LNCAP (cell line): ENCODE results near the gene FBXO11.

Experiments
- CTCF ChIP-seq: fragments of 450-650 bp; IDR thresholded peaks from 2 replicates; pipeline ENCODE4 v1.5.1; 2017; ENCODE audit warnings: mild to moderate bottlenecking

The FBXO11 gene

GRCh38 chr2:47818777-47819176, 87.5 kb downstream of the FBXO11 start:
- no peak for TF ChIP-seq CTCF

DNA sequence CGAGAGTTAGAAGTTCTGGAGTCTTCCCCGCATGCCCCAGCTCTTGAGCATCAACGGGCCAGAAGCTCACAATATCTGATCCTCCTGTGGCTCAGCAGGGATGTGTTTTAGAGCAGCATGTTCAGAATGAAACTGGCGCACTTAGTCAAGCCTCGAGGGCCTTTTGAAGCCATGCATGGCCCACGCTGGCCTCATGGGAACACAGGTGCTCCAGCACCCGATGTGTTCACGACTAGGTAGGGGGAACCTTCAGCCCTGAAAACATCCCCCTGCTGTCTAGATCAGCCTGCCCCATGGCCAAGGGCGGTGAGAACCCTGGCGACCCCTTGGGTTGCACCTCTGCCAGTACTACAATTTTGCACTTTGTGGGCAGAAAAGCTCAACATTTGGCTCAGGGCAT, 90.5 kb downstream of the FBXO11 start:
- no peak for TF ChIP-seq CTCF

DNA sequence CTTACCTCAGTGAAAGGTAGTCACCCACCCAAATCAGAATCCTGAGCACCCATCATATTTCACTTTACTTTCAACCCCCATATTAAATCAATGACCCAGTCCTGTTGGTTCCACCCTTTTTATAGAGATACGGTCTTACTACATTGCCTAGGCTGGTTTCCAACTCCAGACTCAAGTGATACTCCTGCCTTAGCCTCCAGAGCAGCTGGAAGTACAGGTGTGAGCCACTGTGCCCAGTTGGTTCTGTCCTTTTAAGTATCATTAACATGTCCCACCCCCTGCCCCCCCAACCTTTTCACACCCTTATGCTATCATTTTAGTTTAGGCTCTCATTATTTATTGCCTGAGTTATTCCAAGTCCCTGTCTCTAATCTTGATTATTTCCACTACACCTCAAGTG, 94.6 kb downstream of the FBXO11 start:
- TF ChIP-seq CTCF: no peak

- no peak for TF ChIP-seq CTCF
Measured at GRCh38 chr2:47810850-47811249, 95.4 kb downstream of the FBXO11 start.

- no peak for TF ChIP-seq CTCF
Measured at GRCh38 chr2:47809903-47810302, 96.4 kb downstream of the FBXO11 start.

DNA sequence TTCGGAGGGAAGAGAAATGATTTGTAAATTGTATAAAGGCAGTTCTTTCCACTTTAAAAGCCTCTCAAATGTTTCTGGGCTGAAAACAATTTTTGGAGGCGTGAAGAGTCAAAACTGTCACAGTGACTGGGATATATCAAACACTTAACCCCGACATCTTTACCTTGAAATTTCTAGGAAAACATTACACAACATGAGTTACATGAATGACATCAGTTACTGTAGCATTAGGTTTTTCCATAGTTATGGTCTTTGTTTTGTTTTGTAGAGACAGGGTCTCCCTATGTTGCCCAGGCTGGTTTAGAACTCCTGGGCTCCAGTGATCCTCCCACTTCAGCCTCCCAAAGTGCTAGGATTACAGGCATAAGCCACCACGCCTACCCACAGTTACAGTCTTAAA, 97.7 kb downstream of the FBXO11 start:
- TF ChIP-seq CTCF: no peak

GRCh38 chr2:47805850-47806249, 100.4 kb downstream of the FBXO11 start:
- TF ChIP-seq CTCF: no peak

DNA sequence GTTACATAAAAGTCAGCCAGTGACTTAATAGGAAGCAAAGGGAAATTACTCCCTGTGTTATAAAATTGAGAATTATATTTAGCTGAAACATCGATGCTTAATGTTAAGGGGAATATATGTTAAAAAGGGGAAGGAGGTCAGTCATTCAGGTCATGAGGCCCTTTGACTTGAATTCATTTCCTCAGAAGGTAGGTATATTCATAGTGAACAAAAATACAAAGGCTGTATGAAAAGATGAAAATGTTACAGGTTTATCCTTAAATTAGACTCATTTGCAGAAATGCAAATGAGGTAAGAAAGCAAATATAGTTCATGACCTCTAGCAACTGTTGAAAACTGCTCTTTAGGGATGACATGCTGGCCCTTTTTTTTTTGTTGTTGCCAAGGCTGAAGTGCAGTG, 102.5 kb downstream of the FBXO11 start:
- TF ChIP-seq CTCF: no peak
